Neural progenitor cell (in vitro differentiated cells): ENCODE data around the gene GALNTL6.

ENCODE experiments used
- EZH2 ChIP-seq: fragments of 200-600 bp; sonication (generic); IDR thresholded peaks from 2 replicates; pipeline ENCODE4 v1.6.1; 2017; ENCODE audit warnings: antibody characterized with exemption, mild to moderate bottlenecking, moderate library complexity
- EZH2phosphoT487 ChIP-seq: fragments of 200-600 bp; sonication (generic); IDR thresholded peaks from 2 replicates; pipeline ENCODE4 v1.6.1; 2017; ENCODE audit warnings: antibody characterized with exemption

- TF ChIP-seq EZH2 (no peak), EZH2phosphoT487 (no peak)
Observed at GRCh38 chr4:172651961-172652360, 838.8 kb downstream of the GALNTL6 start.
